Measurements from ENCODE around the gene FAHD2A. TPM values are rescaled to one million over a fixed set of nuclear protein-coding genes. Genes with fewer than 3 reads are reported as not detected.
"Not testable (repeated sequence)": the region's sequence is repeated elsewhere in the genome, so short reads cannot be mapped to it uniquely, and the experiment has no call there.

The FAHD2A gene
- total RNA-seq, 1 experiment from 2014 or later = 22.5 TPM

- not testable (repeated sequence) for DNase-seq; H3K36me3 ChIP-seq (ENCODE audit: insufficient read depth, low read length); H3K4me2 ChIP-seq (ENCODE audit: low read depth, low read length, poor library complexity, severe bottlenecking); H3K9me3 ChIP-seq (ENCODE audit: low read length); H3K9me2 ChIP-seq (replicated peaks; ENCODE audit: insufficient read depth, low read length); H3K9ac ChIP-seq (ENCODE audit: low read length); H3K4me1 ChIP-seq (ENCODE audit: low read length); H3K4me3 ChIP-seq (ENCODE audit: low read length); H2AFZ ChIP-seq (ENCODE audit: low read length); H3K79me2 ChIP-seq (ENCODE audit: low read length); H3K27ac ChIP-seq (ENCODE audit: low read length); H3K27me3 ChIP-seq (ENCODE audit: low read length); H4K20me1 ChIP-seq (ENCODE audit: insufficient read depth, low read depth, low read length)
Observed at GRCh38 chr2:95429748-95430467, 27.4 kb downstream of the FAHD2A start.

- not testable (repeated sequence) for H4K20me1 ChIP-seq (ENCODE audit: insufficient read depth, low read depth, low read length); H3K9me3 ChIP-seq (ENCODE audit: low read length); H3K27me3 ChIP-seq (ENCODE audit: low read length); H3K79me2 ChIP-seq (ENCODE audit: low read length); H3K36me3 ChIP-seq (ENCODE audit: insufficient read depth, low read length); H3K4me2 ChIP-seq (ENCODE audit: low read depth, low read length, poor library complexity, severe bottlenecking); H3K9me2 ChIP-seq (replicated peaks; ENCODE audit: insufficient read depth, low read length); H3K27ac ChIP-seq (ENCODE audit: low read length); H2AFZ ChIP-seq (ENCODE audit: low read length); H3K9ac ChIP-seq (ENCODE audit: low read length); H3K4me3 ChIP-seq (ENCODE audit: low read length); H3K4me1 ChIP-seq (ENCODE audit: low read length); DNase-seq
Observed at GRCh38 chr2:95433373-95433772, 30.9 kb downstream of the FAHD2A start.

- not testable (repeated sequence) for DNase-seq; H3K79me2 ChIP-seq (ENCODE audit: low read length); H3K9me3 ChIP-seq (ENCODE audit: low read length); H3K9me2 ChIP-seq (replicated peaks; ENCODE audit: insufficient read depth, low read length); H3K36me3 ChIP-seq (ENCODE audit: insufficient read depth, low read length); H3K27ac ChIP-seq (ENCODE audit: low read length); H3K4me3 ChIP-seq (ENCODE audit: low read length); H3K27me3 ChIP-seq (ENCODE audit: low read length); H3K4me2 ChIP-seq (ENCODE audit: low read depth, low read length, poor library complexity, severe bottlenecking); H4K20me1 ChIP-seq (ENCODE audit: insufficient read depth, low read depth, low read length); H2AFZ ChIP-seq (ENCODE audit: low read length); H3K4me1 ChIP-seq (ENCODE audit: low read length); H3K9ac ChIP-seq (ENCODE audit: low read length)
Observed at GRCh38 chr2:95433973-95434372, 31.5 kb downstream of the FAHD2A start.

- H3K4me2 ChIP-seq (ENCODE audit: low read depth, low read length, poor library complexity, severe bottlenecking); H3K9me2 ChIP-seq (replicated peaks; ENCODE audit: insufficient read depth, low read length); H3K27ac ChIP-seq (ENCODE audit: low read length); H4K20me1 ChIP-seq (ENCODE audit: insufficient read depth, low read depth, low read length); DNase-seq; H3K79me2 ChIP-seq (ENCODE audit: low read length); H2AFZ ChIP-seq (ENCODE audit: low read length); H3K9ac ChIP-seq (ENCODE audit: low read length); H3K36me3 ChIP-seq (ENCODE audit: insufficient read depth, low read length); H3K27me3 ChIP-seq (ENCODE audit: low read length); H3K4me1 ChIP-seq (ENCODE audit: low read length); H3K9me3 ChIP-seq (ENCODE audit: low read length); H3K4me3 ChIP-seq (ENCODE audit: low read length): not testable (repeated sequence)
Observed at GRCh38 chr2:95434507-95435076, 32.1 kb downstream of the FAHD2A start.

- not testable (repeated sequence) for H3K9me2 ChIP-seq (replicated peaks; ENCODE audit: insufficient read depth, low read length); H3K27me3 ChIP-seq (ENCODE audit: low read length); DNase-seq; H3K36me3 ChIP-seq (ENCODE audit: insufficient read depth, low read length); H3K4me1 ChIP-seq (ENCODE audit: low read length); H4K20me1 ChIP-seq (ENCODE audit: insufficient read depth, low read depth, low read length); H3K4me2 ChIP-seq (ENCODE audit: low read depth, low read length, poor library complexity, severe bottlenecking); H3K4me3 ChIP-seq (ENCODE audit: low read length); H2AFZ ChIP-seq (ENCODE audit: low read length); H3K79me2 ChIP-seq (ENCODE audit: low read length); H3K9me3 ChIP-seq (ENCODE audit: low read length); H3K27ac ChIP-seq (ENCODE audit: low read length); H3K9ac ChIP-seq (ENCODE audit: low read length)
Observed at GRCh38 chr2:95435162-95435871, 32.8 kb downstream of the FAHD2A start.

GRCh38 chr2:95435872-95436209 is 33.3 kb downstream of the FAHD2A start:
- not testable (repeated sequence) for H4K20me1 ChIP-seq (ENCODE audit: insufficient read depth, low read depth, low read length); DNase-seq; H3K36me3 ChIP-seq (ENCODE audit: insufficient read depth, low read length); H3K79me2 ChIP-seq (ENCODE audit: low read length); H2AFZ ChIP-seq (ENCODE audit: low read length); H3K9me3 ChIP-seq (ENCODE audit: low read length); H3K4me1 ChIP-seq (ENCODE audit: low read length); H3K27me3 ChIP-seq (ENCODE audit: low read length); H3K4me2 ChIP-seq (ENCODE audit: low read depth, low read length, poor library complexity, severe bottlenecking); H3K27ac ChIP-seq (ENCODE audit: low read length); H3K4me3 ChIP-seq (ENCODE audit: low read length); H3K9ac ChIP-seq (ENCODE audit: low read length); H3K9me2 ChIP-seq (replicated peaks; ENCODE audit: insufficient read depth, low read length)

- H3K9me3 ChIP-seq (ENCODE audit: low read length); H3K27ac ChIP-seq (ENCODE audit: low read length); H3K4me1 ChIP-seq (ENCODE audit: low read length); H3K27me3 ChIP-seq (ENCODE audit: low read length); H3K9ac ChIP-seq (ENCODE audit: low read length); H3K36me3 ChIP-seq (ENCODE audit: insufficient read depth, low read length); H3K9me2 ChIP-seq (replicated peaks; ENCODE audit: insufficient read depth, low read length); H3K79me2 ChIP-seq (ENCODE audit: low read length); H4K20me1 ChIP-seq (ENCODE audit: insufficient read depth, low read depth, low read length); DNase-seq; H3K4me2 ChIP-seq (ENCODE audit: low read depth, low read length, poor library complexity, severe bottlenecking); H3K4me3 ChIP-seq (ENCODE audit: low read length); H2AFZ ChIP-seq (ENCODE audit: low read length): not testable (repeated sequence)
Observed at GRCh38 chr2:95442474-95443099, 40.1 kb downstream of the FAHD2A start.

- not testable (repeated sequence) for H3K27ac ChIP-seq (ENCODE audit: low read length); H3K4me3 ChIP-seq (ENCODE audit: low read length); H3K4me2 ChIP-seq (ENCODE audit: low read depth, low read length, poor library complexity, severe bottlenecking); DNase-seq; H3K4me1 ChIP-seq (ENCODE audit: low read length); H3K9me2 ChIP-seq (replicated peaks; ENCODE audit: insufficient read depth, low read length); H3K9ac ChIP-seq (ENCODE audit: low read length); H3K9me3 ChIP-seq (ENCODE audit: low read length); H3K36me3 ChIP-seq (ENCODE audit: insufficient read depth, low read length); H4K20me1 ChIP-seq (ENCODE audit: insufficient read depth, low read depth, low read length); H3K79me2 ChIP-seq (ENCODE audit: low read length); H2AFZ ChIP-seq (ENCODE audit: low read length); H3K27me3 ChIP-seq (ENCODE audit: low read length)
Observed at GRCh38 chr2:95445317-95445716, 42.8 kb downstream of the FAHD2A start.

Measured in Karpas-422 (cell line).